Hepatocyte (in vitro differentiated cells): Measurements from ENCODE around the gene FRAS1. TPM values are rescaled to one million over a fixed set of nuclear protein-coding genes. Genes with fewer than 3 reads are reported as not detected.

Experiments
- DNase-seq: peaks from one replicate; pipeline ENCODE4 v3.0.0-alpha.2; 2016; ENCODE audit warnings: low spot score
- H2AFZ ChIP-seq: fragments of 200-600 bp; sonication (generic); 2 replicates; pipeline ENCODE4 v1.6.0; 2016; ENCODE audit warnings: antibody characterized with exemption, mild to moderate bottlenecking
- H3K27ac ChIP-seq: fragments of 200-600 bp; sonication (generic); 2 replicates; pipeline ENCODE4 v1.5.1; 2016; ENCODE audit warnings: mild to moderate bottlenecking
- H3K27me3 ChIP-seq: fragments of 200-600 bp; sonication (generic); 2 replicates; pipeline ENCODE4 v1.6.1; 2016
- H3K36me3 ChIP-seq: fragments of 200-600 bp; sonication (generic); replicated peaks from 2 replicates; pipeline ENCODE4 v1.5.1; 2016; ENCODE audit warnings: low read depth; ENCODE audit not compliant: insufficient read depth
- H3K4me1 ChIP-seq: fragments of 200-600 bp; sonication (generic); 2 replicates; pipeline ENCODE4 v1.5.1; 2016; ENCODE audit warnings: mild to moderate bottlenecking, moderate library complexity; ENCODE audit not compliant: insufficient read depth
- H3K4me2 ChIP-seq: fragments of 200-600 bp; sonication (generic); 2 replicates; pipeline ENCODE4 v1.6.0; 2016
- H3K4me3 ChIP-seq: fragments of 200-600 bp; sonication (generic); 2 replicates; pipeline ENCODE4 v1.5.1; 2016; ENCODE audit warnings: mild to moderate bottlenecking
- H3K79me2 ChIP-seq: fragments of 200-600 bp; sonication (generic); 2 replicates; pipeline ENCODE4 v1.6.0; 2017; ENCODE audit warnings: mild to moderate bottlenecking
- H3K9me2 ChIP-seq: fragments of 200-600 bp; sonication (generic); replicated peaks from 2 replicates; pipeline ENCODE4 v1.6.0; 2017; ENCODE audit warnings: mild to moderate bottlenecking; ENCODE audit not compliant: insufficient read depth
- H3K9me3 ChIP-seq: fragments of 200-600 bp; sonication (generic); 2 replicates; pipeline ENCODE4 v1.5.1; 2016; ENCODE audit warnings: low read depth, mild to moderate bottlenecking
- H4K20me1 ChIP-seq: fragments of 200-600 bp; sonication (generic); 2 replicates; pipeline ENCODE4 v1.6.0; 2016; ENCODE audit warnings: mild to moderate bottlenecking; ENCODE audit not compliant: insufficient read depth, poor library complexity, severe bottlenecking
- EZH2 ChIP-seq: fragments of 200-600 bp; sonication (generic); IDR thresholded peaks from 2 replicates; pipeline ENCODE4 v1.6.1; 2016; ENCODE audit warnings: antibody characterized with exemption, mild to moderate bottlenecking, borderline replicate concordance
- EZH2phosphoT487 ChIP-seq: fragments of 200-600 bp; sonication (generic); IDR thresholded peaks from one replicate; pipeline ENCODE4 v1.6.1; 2018; ENCODE audit warnings: antibody characterized with exemption, mild to moderate bottlenecking, low read depth, moderate library complexity; ENCODE audit not compliant: unreplicated experiment, severe bottlenecking
- WGBS: methylation state at CpG from one replicate; pipeline ENCODE4 v1.1.6; 2016; ENCODE audit warnings: low lambda C conversion rate; ENCODE audit errors: missing lambda C conversion rate; 5-methylcytosine and 5-hydroxymethylcytosine counted together
- polyA plus RNA-seq: library from polyadenylated mRNA; unstranded; fragments of >200 nt; fragmentation: Nextera tagmentation; extraction: Ambion mirVana; gene quantifications from 2 replicates; pipeline ENCODE4 v1.2.1, GENCODE V29; 2016
- total RNA-seq: library from RNA; depleted of rRNA; stranded (reverse); fragments of >200 nt; gene quantifications from 2 replicates; pipeline ENCODE4 v1.2.3, GENCODE V29; 2014
- TF ChIP-seq, protein P1 (sequence below): fragments of 200-600 bp; sonication (generic); IDR thresholded peaks from 2 replicates; pipeline ENCODE4 v1.5.1; 2016; ENCODE audit warnings: antibody characterized with exemption, mild to moderate bottlenecking; ENCODE audit not compliant: poor library complexity

The FRAS1 gene
- total and polyA plus RNA-seq, 2 experiments from 2014 or later, result 9.3 to 38.5 TPM

DNA sequence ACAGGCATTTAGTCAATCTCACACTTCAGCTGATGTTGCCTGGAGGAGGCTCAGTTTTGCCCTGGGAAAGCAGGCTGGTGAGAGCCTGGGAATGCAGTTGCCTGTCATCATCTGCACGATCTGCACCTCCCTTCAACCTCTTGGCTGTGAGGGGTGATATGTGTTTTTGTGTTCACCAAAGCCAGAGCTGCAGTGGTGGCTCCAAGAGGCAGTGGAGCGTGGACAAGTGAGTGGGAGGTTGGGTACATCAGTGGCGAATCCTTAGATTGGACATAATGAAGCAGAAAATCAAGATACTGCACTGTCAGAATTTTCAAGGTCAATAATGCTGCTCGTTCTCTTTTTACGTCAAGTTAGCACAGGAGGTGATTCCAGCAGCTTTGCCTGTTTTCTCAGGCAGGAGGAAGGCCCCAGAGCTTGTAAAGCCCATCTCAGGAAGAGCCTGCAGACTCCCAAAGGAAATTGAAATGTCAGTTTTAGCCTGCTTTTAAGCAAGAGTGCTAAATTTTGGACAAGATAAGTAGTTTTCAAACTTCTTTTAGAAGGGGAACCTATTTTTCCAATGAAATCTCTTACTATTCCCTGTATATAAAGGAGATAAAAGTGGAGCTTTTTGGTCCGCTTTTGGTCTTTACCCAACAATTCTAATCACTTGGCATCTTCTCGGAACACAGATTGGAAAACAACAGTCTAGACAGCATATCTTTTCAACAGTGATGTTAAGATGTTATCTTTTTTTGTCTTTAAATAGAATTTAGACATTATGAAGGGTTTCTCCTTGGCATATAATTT, 92.8 kb downstream of the FRAS1 start:
- Histone ChIP-seq H3K4me3 (no peak overlapping the region), H3K27ac (peak overlapping the region; percentile 53), H3K9me3 (no peaks in the 10 kb centered on the region), H4K20me1 (no peaks in the 10 kb centered on the region), H3K9me2 (no peaks in the 10 kb centered on the region), H2AFZ (no peak overlapping the region), H3K27me3 (no peaks in the 10 kb centered on the region), H3K4me1 (peaks cover 18% of the 10 kb centered on the region), H3K4me2 (peak overlapping the region; percentile 52), H3K36me3 (no peaks in the 10 kb centered on the region), H3K79me2 (peaks cover 42% of the 10 kb centered on the region)
- 46% methylated on average over 7 of the region's 7 CpGs for WGBS
- TF ChIP-seq EZH2, result no peak
- TF ChIP-seq, protein P1, sequence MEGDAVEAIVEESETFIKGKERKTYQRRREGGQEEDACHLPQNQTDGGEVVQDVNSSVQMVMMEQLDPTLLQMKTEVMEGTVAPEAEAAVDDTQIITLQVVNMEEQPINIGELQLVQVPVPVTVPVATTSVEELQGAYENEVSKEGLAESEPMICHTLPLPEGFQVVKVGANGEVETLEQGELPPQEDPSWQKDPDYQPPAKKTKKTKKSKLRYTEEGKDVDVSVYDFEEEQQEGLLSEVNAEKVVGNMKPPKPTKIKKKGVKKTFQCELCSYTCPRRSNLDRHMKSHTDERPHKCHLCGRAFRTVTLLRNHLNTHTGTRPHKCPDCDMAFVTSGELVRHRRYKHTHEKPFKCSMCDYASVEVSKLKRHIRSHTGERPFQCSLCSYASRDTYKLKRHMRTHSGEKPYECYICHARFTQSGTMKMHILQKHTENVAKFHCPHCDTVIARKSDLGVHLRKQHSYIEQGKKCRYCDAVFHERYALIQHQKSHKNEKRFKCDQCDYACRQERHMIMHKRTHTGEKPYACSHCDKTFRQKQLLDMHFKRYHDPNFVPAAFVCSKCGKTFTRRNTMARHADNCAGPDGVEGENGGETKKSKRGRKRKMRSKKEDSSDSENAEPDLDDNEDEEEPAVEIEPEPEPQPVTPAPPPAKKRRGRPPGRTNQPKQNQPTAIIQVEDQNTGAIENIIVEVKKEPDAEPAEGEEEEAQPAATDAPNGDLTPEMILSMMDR, result no peak
- no peak for DNase-seq

DNA sequence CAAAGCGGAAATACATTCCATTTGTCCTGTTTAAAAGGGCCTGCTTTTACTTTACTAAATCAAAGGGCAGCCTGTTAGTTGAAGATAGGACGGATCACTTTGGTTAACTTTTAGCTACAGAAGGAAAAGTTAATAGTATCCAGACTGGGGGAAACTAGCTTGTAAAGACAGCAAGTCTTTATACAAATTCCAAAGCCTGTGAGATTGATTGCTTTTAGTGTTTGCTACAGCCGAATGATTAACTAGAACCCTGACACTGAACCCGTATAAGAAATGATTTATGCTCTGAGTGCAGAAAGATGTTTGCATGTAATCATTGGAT, 93.4 kb downstream of the FRAS1 start:
- no peaks in the 10 kb centered on the region for H4K20me1 ChIP-seq
- no peak for DNase-seq

DNA sequence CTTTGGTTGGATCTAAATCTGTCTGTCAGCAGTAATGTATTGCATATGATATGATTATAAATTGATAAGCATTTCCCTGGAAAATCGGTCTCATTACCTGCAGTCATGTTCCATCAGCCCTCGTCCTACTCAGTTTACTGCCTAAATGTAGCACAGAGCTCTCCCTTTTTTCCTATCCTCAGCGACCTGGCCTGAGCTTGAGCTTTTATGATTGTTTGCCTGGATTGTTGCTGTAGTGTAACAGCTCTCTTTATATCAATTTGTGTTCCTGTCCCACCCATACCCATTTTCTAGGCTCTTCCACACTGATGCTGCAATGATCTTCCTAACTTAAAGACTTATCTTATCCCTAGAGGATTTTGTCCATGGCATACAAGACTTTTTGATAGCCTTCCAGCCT, 95.7 kb downstream of the FRAS1 start:
- Histone ChIP-seq H3K9me3 (no peaks in the 10 kb centered on the region), H3K36me3 (no peaks in the 10 kb centered on the region), H3K4me3 (no peak overlapping the region), H3K4me2 (no peak overlapping the region), H3K4me1 (peaks cover 25% of the 10 kb centered on the region), H3K27me3 (no peaks in the 10 kb centered on the region), H3K9me2 (no peaks in the 10 kb centered on the region), H4K20me1 (no peaks in the 10 kb centered on the region), H3K79me2 (peaks cover 42% of the 10 kb centered on the region), H3K27ac (no peak overlapping the region), H2AFZ (no peak overlapping the region)
- no peak for TF ChIP-seq EZH2
- TF ChIP-seq, protein P1, result no peak
- TF ChIP-seq EZH2phosphoT487, result no peak
- DNase-seq, result no peak
- 74% methylated on average over 3 of the region's 3 CpGs for WGBS

More for the DNA sequence above, 93.4 kb downstream of the FRAS1 start:
- Histone ChIP-seq H3K4me3 (no peak overlapping the region), H3K79me2 (peaks cover 40% of the 10 kb centered on the region), H3K27ac (peak overlapping the region; percentile 53), H3K36me3 (no peaks in the 10 kb centered on the region), H3K9me3 (no peaks in the 10 kb centered on the region), H3K9me2 (no peaks in the 10 kb centered on the region), H3K27me3 (no peaks in the 10 kb centered on the region), H3K4me1 (peaks cover 21% of the 10 kb centered on the region), H3K4me2 (peak overlapping the region; percentile 52), H2AFZ (no peak overlapping the region)
- 12% methylated on average over 4 of the region's 4 CpGs for WGBS
- no peak for TF ChIP-seq EZH2phosphoT487
- TF ChIP-seq EZH2, result no peak
- TF ChIP-seq, protein P1, result no peak
